Measurements from ENCODE around the gene TMEM109.
A peak's percentile ranks its signal among the peaks of the same experiment; 100 is the strongest.
"Not testable (repeated sequence)": the region's sequence is repeated elsewhere in the genome, so short reads cannot be mapped to it uniquely, and the experiment has no call there.

The TMEM109 gene

GRCh38 chr11:60879104-60879503, 34.9 kb upstream of the TMEM109 start:
- DNase-seq: no peak

- no peak for DNase-seq
Measured at GRCh38 chr11:60879971-60880588, 33.9 kb upstream of the TMEM109 start.

- no peak for DNase-seq
Measured at GRCh38 chr11:60880643-60881282, 33.2 kb upstream of the TMEM109 start.

GRCh38 chr11:60887556-60887955, 26.4 kb upstream of the TMEM109 start:
- DNase-seq: peak; percentile 67

- DNase-seq: no peak
Measured at GRCh38 chr11:60889869-60890311, 24.1 kb upstream of the TMEM109 start.

GRCh38 chr11:60890696-60891095, 23.3 kb upstream of the TMEM109 start:
- DNase-seq: no peak

GRCh38 chr11:60891103-60891741, 22.7 kb upstream of the TMEM109 start:
- no peak for DNase-seq

- no peak for DNase-seq
Measured at GRCh38 chr11:60895687-60896086, 18.3 kb upstream of the TMEM109 start.

GRCh38 chr11:60897496-60897895, 16.5 kb upstream of the TMEM109 start:
- DNase-seq: no peak

- DNase-seq: peak; percentile 42
Measured at GRCh38 chr11:60899046-60899936, 14.7 kb upstream of the TMEM109 start.

GRCh38 chr11:60899977-60900376, 14.0 kb upstream of the TMEM109 start:
- no peak for DNase-seq

- DNase-seq: no peak
Measured at GRCh38 chr11:60900673-60901404, 13.1 kb upstream of the TMEM109 start.

- DNase-seq: no peak
Measured at GRCh38 chr11:60902625-60903024, 11.3 kb upstream of the TMEM109 start.

- no peak for DNase-seq
Measured at GRCh38 chr11:60905047-60905446, 8.9 kb upstream of the TMEM109 start.

- peak; percentile 38 for DNase-seq
Measured at GRCh38 chr11:60905551-60906113, 8.3 kb upstream of the TMEM109 start.

- peak; percentile 100 for DNase-seq
Measured at GRCh38 chr11:60906132-60906972, 7.6 kb upstream of the TMEM109 start, which contains the start of gene PRPF19. Gene PRPF19 (minus strand): TSS chr11:60906585. CDS start chr11:60906382, 203 bp downstream.

GRCh38 chr11:60908803-60909202, 5.2 kb upstream of the TMEM109 start:
- DNase-seq: no peak

GRCh38 chr11:60909680-60910280, 4.2 kb upstream of the TMEM109 start:
- not testable (repeated sequence) for DNase-seq

- DNase-seq: no peak
Measured at GRCh38 chr11:60910281-60910687, 3.7 kb upstream of the TMEM109 start.

GRCh38 chr11:60910711-60911380, 3.1 kb upstream of the TMEM109 start:
- DNase-seq: no peak

Data from stimulated activated CD8-positive, alpha-beta memory T cell treated with anti-CD3 and anti-CD28 coated beads, Interleukin-4, amount 100 ng/mL, for 48 hours (primary cell).